HG02588 (cell line): Measurements from ENCODE around the gene PTF1A.

Experiments used
- ATAC-seq: cut with Tn5 transposase; IDR thresholded peaks from one replicate; pipeline ENCODE4 v1.9.1; 2021; ENCODE audit warnings: mild to moderate bottlenecking, moderate library complexity; ENCODE audit not compliant: unreplicated experiment

The PTF1A gene

GRCh38 chr10:23186697-23187096, 5.4 kb upstream of the PTF1A start:
- no peak for ATAC-seq

GRCh38 chr10:23187155-23187554, 5.0 kb upstream of the PTF1A start:
- no peak for ATAC-seq

GRCh38 chr10:23189024-23189423, 3.1 kb upstream of the PTF1A start:
- no peak for ATAC-seq

- no peak for ATAC-seq
Observed at GRCh38 chr10:23190872-23191763, 994 bp upstream of the PTF1A start.

- ATAC-seq = no peak
Observed at GRCh38 chr10:23192712-23193434, 761 bp downstream of the PTF1A start.

GRCh38 chr10:23193435-23194074, 1.4 kb downstream of the PTF1A start:
- ATAC-seq = no peak

- ATAC-seq = no peak
Observed at GRCh38 chr10:23194471-23194965, 2.4 kb downstream of the PTF1A start.

GRCh38 chr10:23194966-23195845, 3.1 kb downstream of the PTF1A start:
- no peak for ATAC-seq

- ATAC-seq = no peak
Observed at GRCh38 chr10:23195846-23196600, 3.9 kb downstream of the PTF1A start.

GRCh38 chr10:23196915-23197314, 4.8 kb downstream of the PTF1A start:
- ATAC-seq = no peak

GRCh38 chr10:23197416-23197861, 5.3 kb downstream of the PTF1A start:
- ATAC-seq = no peak

- ATAC-seq = no peak
Observed at GRCh38 chr10:23198610-23198939, 6.5 kb downstream of the PTF1A start.

GRCh38 chr10:23198940-23199767, 7.0 kb downstream of the PTF1A start:
- ATAC-seq = no peak

GRCh38 chr10:23199768-23200511, 7.8 kb downstream of the PTF1A start:
- no peak for ATAC-seq

GRCh38 chr10:23200586-23200985, 8.5 kb downstream of the PTF1A start:
- no peak for ATAC-seq

- ATAC-seq = no peak
Observed at GRCh38 chr10:23200997-23201652, 9.0 kb downstream of the PTF1A start.

- ATAC-seq = no peak
Observed at GRCh38 chr10:23201837-23202236, 9.7 kb downstream of the PTF1A start.

GRCh38 chr10:23202779-23203178, 10.7 kb downstream of the PTF1A start:
- no peak for ATAC-seq
